ENCODE results near the gene ABHD4.
"Not testable (repeated sequence)": the region's sequence is repeated elsewhere in the genome, so short reads cannot be mapped to it uniquely, and the experiment has no call there.

ABHD4 gene

GRCh38 chr14:22607291-22607690 is 9.2 kb downstream of the ABHD4 start:
- peak; percentile 37 for DNase-seq (ENCODE audit: low read depth, low spot score)
- in situ Hi-C loops (cut with HindIII; ENCODE audit: low sequenced_read_pairs): no loop called here
- TF ChIP-seq CTCF (IDR thresholded peaks at IDR 0.05; ENCODE audit: low read depth, low read length): no peak
- no peak overlapping the region for H3K4me3 ChIP-seq (ENCODE audit: low read depth, low read length)

GRCh38 chr14:22610931-22611330 is 12.8 kb downstream of the ABHD4 start:
- DNase-seq (ENCODE audit: low read depth, low spot score): no peak
- in situ Hi-C loops (cut with HindIII; ENCODE audit: low sequenced_read_pairs): no loop called here
- TF ChIP-seq CTCF (IDR thresholded peaks at IDR 0.05; ENCODE audit: low read depth, low read length): no peak
- H3K4me3 ChIP-seq (ENCODE audit: low read depth, low read length): no peak overlapping the region

- no peak for TF ChIP-seq CTCF (IDR thresholded peaks at IDR 0.05; ENCODE audit: low read depth, low read length)
- in situ Hi-C loops (cut with HindIII; ENCODE audit: low sequenced_read_pairs): no loop called here
- no peak overlapping the region for H3K4me3 ChIP-seq (ENCODE audit: low read depth, low read length)
- DNase-seq (ENCODE audit: low read depth, low spot score): peak; percentile 15
Measured at GRCh38 chr14:22613106-22613695, 15.1 kb downstream of the ABHD4 start.

GRCh38 chr14:22613736-22614239 is 15.7 kb downstream of the ABHD4 start:
- DNase-seq (ENCODE audit: low read depth, low spot score): no peak
- no peak overlapping the region for H3K4me3 ChIP-seq (ENCODE audit: low read depth, low read length)
- no peak for TF ChIP-seq CTCF (IDR thresholded peaks at IDR 0.05; ENCODE audit: low read depth, low read length)
- in situ Hi-C loops (cut with HindIII; ENCODE audit: low sequenced_read_pairs): no loop called here

- in situ Hi-C loops (cut with HindIII; ENCODE audit: low sequenced_read_pairs): no loop called here
- TF ChIP-seq CTCF (IDR thresholded peaks at IDR 0.05; ENCODE audit: low read depth, low read length): no peak
- H3K4me3 ChIP-seq (ENCODE audit: low read depth, low read length): no peak overlapping the region
- peak; percentile 96 for DNase-seq (ENCODE audit: low read depth, low spot score)
Measured at GRCh38 chr14:22614240-22614799, 16.2 kb downstream of the ABHD4 start.

GRCh38 chr14:22615765-22616164 is 17.7 kb downstream of the ABHD4 start:
- in situ Hi-C loops (cut with HindIII; ENCODE audit: low sequenced_read_pairs); DNase-seq (ENCODE audit: low read depth, low spot score); H3K4me3 ChIP-seq (ENCODE audit: low read depth, low read length): not testable (repeated sequence)

GRCh38 chr14:22622255-22622654 is 24.2 kb downstream of the ABHD4 start:
- peak; percentile 69 for DNase-seq (ENCODE audit: low read depth, low spot score)
- in situ Hi-C loops (cut with HindIII; ENCODE audit: low sequenced_read_pairs): no loop called here
- TF ChIP-seq CTCF (IDR thresholded peaks at IDR 0.05; ENCODE audit: low read depth, low read length): no peak
- H3K4me3 ChIP-seq (ENCODE audit: low read depth, low read length): no peak overlapping the region

Data from astrocyte of the spinal cord (primary cell).